Medulla oblongata (tissue), 1 donor: ENCODE measurements around the gene ABI3.

Experiments
- DNase-seq: peaks from one replicate; pipeline ENCODE4 v3.0.0-alpha.2; 2015; ENCODE audit errors: extremely low spot score

Gene ABI3

GRCh38 chr17:49225554-49226236, 15.2 kb downstream of the ABI3 start:
- no peak for DNase-seq

- DNase-seq = no peak
Observed at GRCh38 chr17:49226771-49227435, 16.4 kb downstream of the ABI3 start.

- DNase-seq = peak; percentile 79
Observed at GRCh38 chr17:49227436-49228261, 17.1 kb downstream of the ABI3 start.

- no peak for DNase-seq
Observed at GRCh38 chr17:49229076-49229804, 18.7 kb downstream of the ABI3 start.

GRCh38 chr17:49229805-49230600, 19.5 kb downstream of the ABI3 start:
- no peak for DNase-seq

GRCh38 chr17:49230636-49231562, 20.4 kb downstream of the ABI3 start, which contains the start of gene PHOSPHO1:
TSS of gene PHOSPHO1 (minus strand) at chr17:49230787. CDS start at chr17:49226691, 4,096 bp downstream.
- peak; percentile 83 for DNase-seq

GRCh38 chr17:49231563-49231894, 21.0 kb downstream of the ABI3 start:
- DNase-seq = no peak

- no peak for DNase-seq
Observed at GRCh38 chr17:49234509-49235080, 24.1 kb downstream of the ABI3 start.

- DNase-seq = no peak
Observed at GRCh38 chr17:49235896-49236295, 25.4 kb downstream of the ABI3 start.

- DNase-seq = no peak
Observed at GRCh38 chr17:49239963-49240362, 29.5 kb downstream of the ABI3 start.

GRCh38 chr17:49240619-49241018, 30.1 kb downstream of the ABI3 start:
- no peak for DNase-seq

GRCh38 chr17:49241040-49241439, 30.5 kb downstream of the ABI3 start:
- DNase-seq = no peak

GRCh38 chr17:49241692-49242397, 31.3 kb downstream of the ABI3 start:
- no peak for DNase-seq

- no peak for DNase-seq
Observed at GRCh38 chr17:49242813-49243212, 32.3 kb downstream of the ABI3 start.

- DNase-seq = no peak
Observed at GRCh38 chr17:49244839-49245238, 34.3 kb downstream of the ABI3 start.

- no peak for DNase-seq
Observed at GRCh38 chr17:49247944-49248343, 37.4 kb downstream of the ABI3 start.

- DNase-seq = no peak
Observed at GRCh38 chr17:49249292-49249794, 38.8 kb downstream of the ABI3 start.

- no peak for DNase-seq
Observed at GRCh38 chr17:49249890-49250522, 39.5 kb downstream of the ABI3 start.
